Right lobe of liver (tissue), 6 donors: ENCODE data around the gene S100PBP. TPM values are rescaled to one million over a fixed set of nuclear protein-coding genes. Genes with fewer than 3 reads are reported as not detected.

ENCODE experiments used
- ATAC-seq, 4 donors: fragments of 200-7000 bp; cut with Tn5 transposase; one replicate each; pipeline ENCODE4 v1.9.1; 2020; ENCODE audit warnings: mild to moderate bottlenecking in 4 of 4, moderate library complexity in 4 of 4
- DNase-seq, 3 donors: peaks; one replicate each; pipeline ENCODE4 v3.0.0-alpha.2; 2020
- H3K27ac ChIP-seq, 3 donors: fragments of 200-600 bp; one replicate each; pipeline ENCODE4 v1.8.0; 2022
- H3K27me3 ChIP-seq, 2 donors: fragments of 200-600 bp; one replicate each; pipeline ENCODE4 v1.8.0; 2022
- H3K36me3 ChIP-seq, 4 donors: fragments of 200-600 bp; sonication (generic) in 1 of 4; one replicate each; pipeline versions ENCODE4 v1.5.1 to v1.8.0; 2017 to 2022; ENCODE audit warnings: control low read depth in 1 of 4
- H3K4me1 ChIP-seq, 4 donors: fragments of 200-600 bp; sonication (generic) in 1 of 4; one replicate each; pipeline versions ENCODE4 v1.5.1 to v1.8.0; 2017 to 2022; ENCODE audit warnings: control low read depth in 1 of 4
- H3K4me3 ChIP-seq, 3 donors: fragments of 200-600 bp; one replicate each; pipeline ENCODE4 v1.8.0; 2022
- H3K9me3 ChIP-seq, 4 donors: fragments of 200-600 bp; sonication (generic) in 1 of 4; one replicate each; pipeline versions ENCODE4 v1.5.1 to v1.8.0; 2017 to 2022; ENCODE audit warnings: control low read depth in 1 of 4
- CTCF ChIP-seq, 4 donors: fragments of 200-600 bp in 3 of 4; fragments of 450-650 bp in 1 of 4; IDR thresholded peaks; one replicate each; pipeline versions ENCODE4 v1.5.1 to v1.8.0; 2016 to 2022; ENCODE audit warnings: antibody characterized with exemption in 4 of 4, mild to moderate bottlenecking in 2 of 4
- POLR2A ChIP-seq: fragments of 450-650 bp; IDR thresholded peaks from one replicate; pipeline ENCODE4 v1.6.1; 2017; ENCODE audit warnings: antibody characterized with exemption, mild to moderate bottlenecking
- WGBS: methylation state at CpG from one replicate; pipeline ENCODE4 v1.1.6; 2018; ENCODE audit warnings: low coverage, low lambda C conversion rate; ENCODE audit not compliant: insufficient coverage; ENCODE audit errors: missing lambda C conversion rate; 5-methylcytosine and 5-hydroxymethylcytosine counted together
- intact Hi-C, 2 donors: fragments of 100-400 bp; cut with DNase I; formaldehyde crosslinking; loops; one replicate each; pipeline versions ENCODE4 v1.11.2 to v1.14.1; 2022
- total RNA-seq, 6 experiments: library from RNA; depleted of rRNA in 2 of 6; stranded (reverse); fragments of >200 nt in 2 of 6; fragmentation: NEBNext Ultra II Directional in 3 of 6; extraction: Animal tissue kit (Norgen Biotek cat#: 25700) in 3 of 6; gene quantifications; one replicate each; pipeline versions ENCODE4 v1.1.0 to v1.2.4, GENCODE V29; 2016 to 2023
- donor health status: DM: no; HTN: yes; CAD: no.
- donor health status: DM: no; HTN: no; CAD: no.
- donor health status: DM: no; HTN: no; CAD: no.
- donor health status: DM: no; HTN: yes; CAD: no.
- donor health status: DM: no; HTN: yes; CAD: no.

The S100PBP gene
- total RNA-seq, 6 experiments from 2014 or later: 7.6 to 14.6 (median 10.5) TPM

DNA sequence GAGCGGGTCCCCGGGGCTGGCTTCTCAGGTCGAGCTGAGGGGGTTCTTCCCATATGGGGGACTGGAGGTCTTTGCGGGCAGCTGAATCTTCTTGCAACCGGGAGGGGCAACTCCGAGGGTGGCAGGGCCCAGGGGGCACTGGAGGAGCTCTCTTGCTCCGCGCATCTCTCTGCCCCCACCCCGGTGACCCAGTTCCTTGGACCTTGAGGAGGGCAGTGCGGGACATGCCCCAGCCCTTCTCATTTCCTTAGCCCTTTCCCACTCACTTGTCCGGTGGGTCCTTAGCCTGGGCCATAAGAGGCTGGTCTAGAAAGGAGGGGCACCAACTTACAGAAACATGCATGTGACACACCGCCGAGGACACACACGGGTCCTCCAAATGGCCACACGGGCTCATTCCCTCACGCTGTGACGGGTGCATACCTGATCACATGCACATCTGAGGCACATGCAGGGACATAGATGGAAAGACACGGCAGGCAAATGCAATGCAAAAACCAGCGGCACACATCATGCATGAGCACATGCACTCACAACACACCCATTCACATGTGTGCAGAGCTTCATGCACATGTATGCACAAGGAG is 69.5 kb downstream of the S100PBP start:
- intact Hi-C loops: no loop called here
- WGBS: 20% methylated on average over 2 of the region's 19 CpGs
- no peaks in the 10 kb centered on the region for H3K4me1 ChIP-seq
- TF ChIP-seq POLR2A (no peak), CTCF (IDR thresholded peaks at IDR 0.05) (no peak)
- peaks cover 0 to 16% of the 10 kb centered on the region in 2 donors for H3K27me3 ChIP-seq
- no peaks in the 10 kb centered on the region for H3K9me3 ChIP-seq
- ATAC-seq: no peak
- no peak overlapping the region for H3K4me3 ChIP-seq
- no peak overlapping the region for H3K27ac ChIP-seq
- H3K36me3 ChIP-seq: no peaks in the 10 kb centered on the region
- peak in 1 of 3 donors; percentile 6 for DNase-seq

- ATAC-seq: no peak
- H3K9me3 ChIP-seq: no peaks in the 10 kb centered on the region
- intact Hi-C loops: no loop called here
- no peaks in the 10 kb centered on the region for H3K4me1 ChIP-seq
- H3K27ac ChIP-seq: no peak overlapping the region
- no peaks in the 10 kb centered on the region for H3K36me3 ChIP-seq
- DNase-seq: peak in 1 of 3 donors; percentile 22
- WGBS: 53% methylated on average over 9 of the region's 12 CpGs
- peaks cover 0 to 16% of the 10 kb centered on the region in 2 donors for H3K27me3 ChIP-seq
- TF ChIP-seq CTCF (IDR thresholded peaks at IDR 0.05) (no peak), POLR2A (no peak)
- no peak overlapping the region for H3K4me3 ChIP-seq
These were observed 70.2 kb downstream of the S100PBP start for GRCh38 chr1:32887623-32888022.

DNA sequence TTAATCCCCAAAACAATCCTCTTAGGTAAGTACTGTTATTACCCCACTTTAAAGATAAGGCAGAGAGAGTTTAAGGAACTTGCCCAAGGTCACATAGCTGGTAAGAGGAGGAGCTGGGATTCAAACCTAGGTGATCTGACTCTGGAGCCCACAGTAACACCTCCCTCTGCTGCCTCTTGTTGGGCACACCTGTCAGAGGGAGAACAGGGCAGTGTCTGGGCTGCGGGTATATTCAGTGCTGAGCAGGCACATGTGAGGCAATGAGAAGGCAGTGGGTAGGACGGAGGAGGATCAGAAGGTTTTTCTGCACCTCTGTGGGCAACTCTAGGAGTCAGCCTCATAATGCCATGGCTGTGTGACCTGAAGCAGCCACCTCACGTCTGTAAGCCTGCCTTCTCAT is 70.7 kb downstream of the S100PBP start:
- intact Hi-C loops: no loop called here
- TF ChIP-seq CTCF (IDR thresholded peaks at IDR 0.05): no peak
- TF ChIP-seq POLR2A: no peak
- H3K9me3 ChIP-seq: no peaks in the 10 kb centered on the region
- H3K4me1 ChIP-seq: peaks cover 0 to 4% (median 0%) of the 10 kb centered on the region in 4 donors
- no peak for ATAC-seq
- H3K4me3 ChIP-seq: no peak overlapping the region
- H3K27ac ChIP-seq: no peak overlapping the region
- peaks cover 0 to 16% of the 10 kb centered on the region in 2 donors for H3K27me3 ChIP-seq
- no CpG with 5 or more reads among the region's 3 CpGs for WGBS
- DNase-seq: no peak
- no peaks in the 10 kb centered on the region for H3K36me3 ChIP-seq

DNA sequence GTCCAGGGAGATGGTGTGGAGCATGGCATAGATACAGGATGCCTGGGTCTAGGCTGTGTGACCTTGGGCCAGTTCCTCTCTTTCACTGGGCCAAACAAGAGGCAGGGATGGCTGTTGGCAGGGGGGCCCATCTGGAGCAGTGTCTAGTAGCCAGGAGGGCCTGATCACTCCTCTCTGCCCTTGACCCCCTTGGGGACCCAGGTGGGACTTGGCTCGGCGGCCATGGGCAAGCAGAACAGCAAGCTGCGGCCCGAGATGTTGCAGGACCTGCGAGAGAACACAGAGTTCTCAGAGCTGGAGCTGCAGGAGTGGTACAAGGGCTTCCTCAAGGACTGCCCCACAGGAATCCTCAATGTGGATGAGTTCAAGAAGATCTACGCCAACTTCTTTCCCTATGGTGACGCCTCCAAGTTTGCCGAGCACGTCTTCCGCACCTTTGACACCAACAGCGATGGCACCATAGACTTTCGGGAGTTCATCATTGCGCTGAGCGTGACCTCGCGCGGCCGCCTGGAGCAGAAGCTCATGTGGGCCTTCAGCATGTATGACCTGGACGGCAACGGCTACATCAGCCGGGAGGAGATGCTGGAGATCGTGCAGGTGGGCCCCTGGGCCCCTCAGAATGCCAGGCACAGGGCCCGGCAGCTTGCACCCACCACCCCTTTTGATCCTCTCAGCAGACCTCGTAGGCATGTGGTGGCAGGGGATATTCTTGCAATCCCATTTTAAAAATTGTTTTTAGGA is 71.4 kb downstream of the S100PBP start:
- intact Hi-C loops: no loop called here
- H3K27ac ChIP-seq: no peak overlapping the region
- H3K27me3 ChIP-seq: peaks cover 0 to 16% of the 10 kb centered on the region in 2 donors
- H3K9me3 ChIP-seq: no peaks in the 10 kb centered on the region
- DNase-seq: no peak
- H3K4me3 ChIP-seq: no peak overlapping the region
- no peaks in the 10 kb centered on the region for H3K36me3 ChIP-seq
- peaks cover 0 to 5% (median 0%) of the 10 kb centered on the region in 4 donors for H3K4me1 ChIP-seq
- no peak for ATAC-seq
- 69% methylated on average over 6 of the region's 24 CpGs for WGBS
- no peak for TF ChIP-seq POLR2A
- no peak for TF ChIP-seq CTCF (IDR thresholded peaks at IDR 0.05)
